K562 treated with DMSO at 1 percent for 24 hours (cell line): ENCODE results near the gene FRAT1. TPM values are rescaled to one million over a fixed set of nuclear protein-coding genes. Genes with fewer than 3 reads are reported as not detected.

Experiments used
- total RNA-seq: library from RNA; unstranded; fragments of 300-600 nt; gene quantifications from 2 replicates; pipeline ENCODE4 v1.2.3, GENCODE V29; 2022; ENCODE audit warnings: low read depth; ENCODE audit not compliant: insufficient read depth

Gene FRAT1
- total RNA-seq, result 7.0 and 7.8 TPM in 2 replicates

GRCh38 chr10:97318772-97319651 lies at the start of gene FRAT1:
TSS of gene FRAT1 (plus strand) at chr10:97319271. CDS start at chr10:97319454, 183 bp downstream.

GRCh38 chr10:97292097-97292861 lies 26.8 kb upstream of the FRAT1 start, which contains the start of gene ARHGAP19:
TSS of gene ARHGAP19 (minus strand) at chr10:97292637. CDS start at chr10:97292627, 10 bp downstream.

GRCh38 chr10:97334370-97335175 lies 15.5 kb downstream of the FRAT1 start, which contains the start of gene FRAT2:
TSS of gene FRAT2 (minus strand) at chr10:97334729. CDS start at chr10:97334572, 157 bp downstream.

Other genes with a start within 250 kb of the FRAT1 start
- gene SLIT1, start 133.3 kb upstream of the FRAT1 start, total RNA-seq, result 0.03 and 0.07 TPM in 2 replicates
- 13.9 and 14.5 TPM in 2 replicates for gene ARHGAP19, start 26.6 kb upstream of the FRAT1 start, total RNA-seq
- 26.4 and 27.1 TPM in 2 replicates for gene FRAT2, start 15.5 kb downstream of the FRAT1 start, total RNA-seq
- gene RRP12, start 82.1 kb downstream of the FRAT1 start, total RNA-seq, result 11.3 and 12.1 TPM in 2 replicates
- 193 and 195 TPM in 2 replicates for gene PGAM1, start 106.9 kb downstream of the FRAT1 start, total RNA-seq
- gene EXOSC1, start 126.7 kb downstream of the FRAT1 start, total RNA-seq, result 54.5 and 59.9 TPM in 2 replicates
- 23.4 and 23.9 TPM in 2 replicates for gene ZDHHC16, start 126.9 kb downstream of the FRAT1 start, total RNA-seq
- gene MMS19, start 179.2 kb downstream of the FRAT1 start, total RNA-seq, result 34.9 and 37.1 TPM in 2 replicates
- gene UBTD1, start 179.7 kb downstream of the FRAT1 start, total RNA-seq, result 10.2 and 10.6 TPM in 2 replicates